ENCODE data around the gene ALG14.

Gene ALG14

GRCh38 chr1:94958081-94958480 is 114.7 kb downstream of the ALG14 start:
- TF ChIP-seq CTCF (IDR thresholded peaks at IDR 0.05; ENCODE audit: control insufficient read depth, extremely low read depth, insufficient read depth): no peak
- DNase-seq (ENCODE audit: low read depth): no peak
- no peak overlapping the region for H3K4me3 ChIP-seq (ENCODE audit: low read depth, low read length)

- no peak for TF ChIP-seq CTCF (IDR thresholded peaks at IDR 0.05; ENCODE audit: control insufficient read depth, extremely low read depth, insufficient read depth)
- DNase-seq (ENCODE audit: low read depth): peak; percentile 41
- H3K4me3 ChIP-seq (ENCODE audit: low read depth, low read length): no peak overlapping the region
Measured at GRCh38 chr1:94955767-94956632, 116.8 kb downstream of the ALG14 start.

- H3K4me3 ChIP-seq (ENCODE audit: low read depth, low read length): no peak overlapping the region
- no peak for DNase-seq (ENCODE audit: low read depth)
- TF ChIP-seq CTCF (IDR thresholded peaks at IDR 0.05; ENCODE audit: control insufficient read depth, extremely low read depth, insufficient read depth): no peak
Measured at GRCh38 chr1:94954263-94955220, 118.2 kb downstream of the ALG14 start.

GRCh38 chr1:94953746-94954145 is 119.0 kb downstream of the ALG14 start:
- no peak overlapping the region for H3K4me3 ChIP-seq (ENCODE audit: low read depth, low read length)
- no peak for DNase-seq (ENCODE audit: low read depth)
- no peak for TF ChIP-seq CTCF (IDR thresholded peaks at IDR 0.05; ENCODE audit: control insufficient read depth, extremely low read depth, insufficient read depth)

GRCh38 chr1:94953107-94953506 is 119.6 kb downstream of the ALG14 start:
- DNase-seq (ENCODE audit: low read depth): no peak
- no peak overlapping the region for H3K4me3 ChIP-seq (ENCODE audit: low read depth, low read length)
- no peak for TF ChIP-seq CTCF (IDR thresholded peaks at IDR 0.05; ENCODE audit: control insufficient read depth, extremely low read depth, insufficient read depth)

- DNase-seq (ENCODE audit: low read depth): no peak
- no peak for TF ChIP-seq CTCF (IDR thresholded peaks at IDR 0.05; ENCODE audit: control insufficient read depth, extremely low read depth, insufficient read depth)
Measured at GRCh38 chr1:94952539-94952938, 120.2 kb downstream of the ALG14 start.

More at GRCh38 chr1:94952539-94952938, 120.2 kb downstream of the ALG14 start:
- no peak overlapping the region for H3K4me3 ChIP-seq (ENCODE audit: low read depth, low read length)

Measured in LNCaP clone FGC (cell line).